HG03521 (cell line): ENCODE measurements around the gene RUNX1.
"Not testable (repeated sequence)": the region's sequence is repeated elsewhere in the genome, so short reads cannot be mapped to it uniquely, and the experiment has no call there.

Experiments
- ATAC-seq: cut with Tn5 transposase; IDR thresholded peaks from one replicate; pipeline ENCODE4 v1.9.1; 2021; ENCODE audit warnings: mild to moderate bottlenecking, moderate library complexity; ENCODE audit not compliant: unreplicated experiment

The RUNX1 gene

DNA sequence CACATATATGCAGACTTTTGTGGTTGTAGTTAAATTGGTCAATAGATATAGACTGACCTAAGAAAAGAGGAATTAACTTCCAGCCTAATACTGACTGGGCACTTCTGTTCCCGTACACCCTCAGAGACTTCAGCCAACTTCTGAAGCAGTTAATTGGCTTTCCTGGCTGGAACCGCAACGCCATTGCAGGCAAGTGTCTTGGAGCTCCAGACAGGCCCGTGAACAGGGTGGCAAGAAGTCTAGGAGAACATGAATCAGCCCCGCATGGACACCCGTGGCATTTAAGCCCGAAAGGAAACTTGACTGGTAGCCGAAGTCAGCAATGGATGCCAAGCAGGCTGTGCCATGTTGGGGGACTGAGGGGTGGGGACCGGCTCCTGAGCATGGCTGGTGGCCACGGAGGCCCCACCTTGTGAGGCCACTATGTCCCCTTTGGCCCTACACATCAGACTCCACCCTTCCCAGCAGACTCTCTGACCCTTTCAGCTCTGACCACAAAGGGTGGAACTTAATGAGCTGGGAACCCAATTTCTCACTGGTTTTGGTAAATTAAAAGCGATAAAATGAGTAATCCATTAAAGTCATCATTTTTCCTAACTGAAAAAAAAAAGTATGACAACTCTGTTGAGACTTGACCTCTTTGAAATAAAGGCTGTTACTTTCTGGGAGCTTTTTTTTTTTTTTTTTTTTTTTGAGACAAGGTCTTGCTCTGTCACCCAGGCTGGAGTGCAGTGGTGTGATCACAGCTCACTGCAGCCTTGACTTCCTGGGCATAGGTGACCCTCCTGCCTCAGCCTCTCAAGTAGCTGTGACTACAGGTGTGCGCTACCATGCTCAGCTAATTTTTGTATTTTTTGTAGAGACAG, 54.1 kb downstream of the RUNX1 start:
- ATAC-seq, result no peak

DNA sequence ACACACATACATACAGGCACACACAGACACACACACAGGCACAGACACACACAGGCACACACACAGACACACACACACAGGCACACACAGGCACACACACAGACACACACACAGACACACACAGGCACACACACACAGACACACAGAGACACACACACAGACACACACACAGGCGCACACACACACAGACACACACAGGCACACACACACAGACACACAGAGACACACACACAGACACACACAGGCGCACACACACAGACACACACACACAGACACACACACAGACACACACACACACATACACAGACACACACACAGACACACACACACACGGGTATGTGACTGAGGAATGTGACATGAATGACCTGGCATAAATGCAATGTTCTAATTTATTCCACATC, 55.6 kb downstream of the RUNX1 start:
- not testable (repeated sequence) for ATAC-seq

DNA sequence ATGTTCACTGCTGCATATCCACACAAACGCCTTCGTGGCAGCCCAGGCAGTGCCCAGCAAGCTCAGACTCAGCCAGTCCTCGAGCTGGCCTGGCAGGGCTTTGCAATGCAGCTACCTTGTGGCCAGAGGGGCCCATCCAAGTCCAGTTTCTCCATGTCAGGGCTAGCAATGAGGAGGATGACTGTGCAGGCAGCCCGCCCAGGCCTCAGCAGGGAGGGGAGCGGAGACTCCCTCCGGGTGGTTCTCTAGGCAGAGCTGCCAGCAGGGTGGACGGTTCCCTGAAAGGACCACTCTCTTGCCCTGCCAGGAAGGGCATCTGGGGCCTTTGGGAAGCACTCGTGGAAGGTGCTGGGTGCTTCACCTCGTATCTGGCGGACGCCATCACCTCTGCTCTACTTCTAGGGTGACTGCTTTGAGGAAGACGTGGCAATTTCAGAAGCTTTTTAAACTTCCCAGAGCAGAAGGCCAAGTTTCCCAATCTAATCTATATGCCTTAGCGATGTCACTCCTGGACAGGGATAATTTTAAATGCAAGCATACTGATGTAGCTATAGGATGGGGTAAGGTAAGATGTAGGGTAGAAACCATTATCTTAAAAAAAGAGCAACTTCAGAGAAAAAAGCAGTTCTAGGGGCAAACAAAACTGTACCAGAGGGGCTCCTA, 56.2 kb downstream of the RUNX1 start:
- ATAC-seq, result no peak

DNA sequence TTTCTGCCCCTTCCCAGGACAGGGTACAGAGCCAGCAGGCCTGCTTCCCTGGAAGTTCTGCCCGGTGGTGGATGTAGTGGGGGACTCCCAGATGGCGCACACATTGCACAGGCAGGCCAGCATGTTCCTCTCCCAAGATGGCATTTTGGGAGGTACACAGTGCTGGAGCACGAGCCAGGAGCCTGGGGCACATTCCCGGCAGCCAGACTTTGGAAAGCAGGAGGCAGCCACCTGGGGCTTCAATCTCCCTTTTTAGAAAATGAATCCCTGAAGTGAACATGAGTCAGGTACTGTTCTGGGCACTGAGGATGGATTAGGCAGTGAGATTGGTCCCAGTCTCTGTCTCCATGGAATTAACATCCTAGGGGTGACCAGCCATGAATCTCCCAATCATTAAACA, 56.9 kb downstream of the RUNX1 start:
- no peak for ATAC-seq

DNA sequence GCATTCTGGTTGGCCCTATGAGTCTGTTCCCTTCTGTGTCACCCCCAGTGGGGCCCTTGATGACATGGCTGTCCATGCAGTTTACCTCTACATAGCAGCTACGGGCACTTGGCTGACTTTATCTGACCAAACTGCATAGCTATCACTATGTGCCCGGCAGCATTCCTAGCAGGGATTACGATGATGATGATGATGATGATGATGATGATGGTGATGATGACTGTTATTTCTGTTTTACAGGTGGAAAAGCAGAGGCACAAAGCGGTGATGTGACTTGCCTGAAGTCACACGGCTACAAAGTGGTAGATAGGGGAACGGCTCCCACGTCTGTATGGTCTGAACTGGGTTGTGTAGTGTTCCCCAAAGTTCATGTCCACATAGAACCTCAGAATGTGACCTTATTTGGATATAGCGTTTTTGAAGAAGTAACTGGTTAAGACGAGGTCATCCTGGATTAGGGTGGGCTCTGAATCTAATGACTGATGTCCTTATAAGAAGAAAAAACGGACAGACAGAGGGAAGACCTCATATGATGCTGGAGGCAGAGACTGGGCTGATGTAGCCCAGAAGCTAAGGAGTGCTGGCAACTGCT, 57.6 kb downstream of the RUNX1 start:
- no peak for ATAC-seq

DNA sequence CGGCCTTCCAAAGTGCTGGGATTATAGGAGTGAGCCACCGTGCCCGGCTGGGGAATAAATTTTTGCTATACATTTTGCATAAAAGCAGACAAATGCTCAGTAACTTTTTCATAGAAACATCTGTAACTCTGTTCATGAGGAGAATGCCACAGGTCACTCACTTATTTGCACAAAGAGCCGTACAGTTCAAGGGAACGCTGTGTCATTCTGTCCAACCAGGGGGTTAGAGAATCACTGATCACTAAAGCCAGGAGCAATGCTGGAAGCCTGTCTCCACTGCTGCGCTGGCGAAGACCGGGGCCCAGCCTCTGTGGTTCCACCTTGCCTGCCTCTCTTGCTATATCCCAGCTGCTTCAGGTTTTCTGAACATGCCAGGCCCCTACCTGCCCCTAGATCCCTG, 58.3 kb downstream of the RUNX1 start:
- no peak for ATAC-seq

DNA sequence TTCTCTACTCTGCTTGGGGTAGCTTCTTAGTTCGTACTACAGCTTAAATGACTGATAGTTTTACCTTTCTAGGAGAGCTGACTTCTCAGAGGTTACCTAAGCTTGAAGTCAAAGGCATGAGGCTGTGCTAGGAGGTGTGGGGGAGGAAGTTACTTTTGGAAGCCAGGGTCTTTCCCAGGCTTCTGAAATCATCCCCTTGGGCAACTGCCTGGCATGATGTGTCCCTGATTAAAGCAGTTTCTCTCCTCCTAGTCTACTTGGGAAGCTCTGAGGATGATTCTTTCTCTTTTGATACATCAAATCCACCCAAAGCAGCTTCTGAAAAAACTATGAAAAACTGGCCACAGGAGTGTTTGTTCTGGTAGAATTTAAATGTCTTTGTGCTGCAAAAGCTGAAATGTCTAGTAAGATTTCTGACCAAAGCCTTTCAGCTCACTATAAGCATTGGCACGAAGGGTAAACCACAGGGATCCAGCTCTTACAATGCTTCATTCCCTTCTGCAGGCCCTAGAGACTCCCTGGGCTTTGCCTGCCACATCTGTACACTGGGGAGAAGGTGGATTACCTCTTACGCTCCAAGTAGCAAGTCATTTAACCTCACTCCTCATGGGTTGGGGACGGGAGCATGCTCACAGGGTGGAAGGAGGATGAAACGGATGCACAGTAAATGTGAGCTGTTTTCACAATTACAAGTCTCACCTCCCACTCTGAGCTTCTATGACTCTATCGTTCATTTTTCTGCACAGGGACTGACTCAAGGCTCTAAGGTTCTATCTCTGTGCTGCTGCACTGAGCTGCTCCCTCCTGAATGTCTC, 59.6 kb downstream of the RUNX1 start:
- no peak for ATAC-seq

DNA sequence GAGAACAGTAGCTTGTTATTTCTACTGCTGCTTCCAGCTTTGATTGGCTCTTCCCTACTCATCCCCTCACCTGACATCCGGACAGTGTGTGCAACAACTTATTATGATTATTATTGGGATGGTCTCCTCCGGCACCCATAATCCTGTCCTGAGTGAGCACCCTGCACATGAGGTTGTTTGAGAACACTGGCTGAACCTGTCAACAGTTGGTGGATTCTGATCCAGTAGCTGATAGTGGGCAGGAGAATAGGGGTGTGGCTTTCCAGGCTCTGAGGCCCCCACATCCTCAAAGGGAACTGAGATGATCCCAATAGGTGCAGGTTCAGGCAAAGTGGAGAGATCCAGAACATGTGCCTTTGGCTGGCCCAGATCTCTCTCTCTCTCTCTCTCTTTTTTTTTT, 60.5 kb downstream of the RUNX1 start:
- no peak for ATAC-seq

DNA sequence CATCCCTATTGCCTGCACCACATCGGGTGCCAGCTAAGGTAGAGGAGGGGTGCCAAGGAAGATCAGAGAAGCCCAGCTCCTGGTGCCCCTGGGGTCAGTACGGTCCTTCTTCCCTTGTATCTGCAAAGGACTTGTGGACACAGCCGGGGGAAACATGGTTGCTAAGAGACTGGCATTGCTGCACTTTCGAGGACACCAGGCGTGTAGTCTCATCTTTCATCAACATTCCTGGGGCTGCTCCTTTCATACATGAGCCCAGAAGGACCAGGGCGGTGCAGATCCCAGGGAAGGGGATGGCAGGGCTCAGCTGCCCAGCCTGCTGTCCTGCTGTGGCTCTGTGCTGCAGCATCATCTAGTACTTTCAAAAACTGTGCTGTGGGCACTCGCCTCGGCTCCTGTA, 61.0 kb downstream of the RUNX1 start:
- no peak for ATAC-seq

DNA sequence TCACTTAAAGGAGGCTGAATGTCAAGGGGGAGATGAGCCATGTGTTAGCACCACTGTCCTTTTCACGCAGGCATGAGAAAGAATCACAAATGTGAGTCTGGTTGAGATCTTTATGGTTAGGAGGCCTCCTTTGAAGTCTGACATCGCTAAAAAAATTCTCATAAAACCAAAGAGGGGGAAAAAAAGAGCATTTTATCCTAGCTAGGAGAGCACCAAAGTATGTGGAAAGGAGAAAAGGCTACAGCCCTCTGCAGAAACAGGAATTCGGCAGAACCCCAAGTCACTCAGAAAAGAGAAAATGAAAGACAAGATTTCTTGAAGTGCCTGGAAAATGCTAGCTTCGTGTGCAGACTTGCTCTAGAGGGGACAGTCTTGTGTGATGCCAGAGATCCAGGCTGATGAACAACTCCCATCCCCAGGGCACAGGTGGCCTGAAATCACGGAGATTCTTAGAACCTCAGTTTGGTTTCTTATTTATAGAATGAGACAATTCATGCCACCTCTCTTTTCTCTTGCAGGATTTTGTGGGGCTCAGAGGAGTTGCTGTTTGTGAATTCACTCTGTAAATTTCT, 61.5 kb downstream of the RUNX1 start:
- ATAC-seq, result peak; percentile 9

DNA sequence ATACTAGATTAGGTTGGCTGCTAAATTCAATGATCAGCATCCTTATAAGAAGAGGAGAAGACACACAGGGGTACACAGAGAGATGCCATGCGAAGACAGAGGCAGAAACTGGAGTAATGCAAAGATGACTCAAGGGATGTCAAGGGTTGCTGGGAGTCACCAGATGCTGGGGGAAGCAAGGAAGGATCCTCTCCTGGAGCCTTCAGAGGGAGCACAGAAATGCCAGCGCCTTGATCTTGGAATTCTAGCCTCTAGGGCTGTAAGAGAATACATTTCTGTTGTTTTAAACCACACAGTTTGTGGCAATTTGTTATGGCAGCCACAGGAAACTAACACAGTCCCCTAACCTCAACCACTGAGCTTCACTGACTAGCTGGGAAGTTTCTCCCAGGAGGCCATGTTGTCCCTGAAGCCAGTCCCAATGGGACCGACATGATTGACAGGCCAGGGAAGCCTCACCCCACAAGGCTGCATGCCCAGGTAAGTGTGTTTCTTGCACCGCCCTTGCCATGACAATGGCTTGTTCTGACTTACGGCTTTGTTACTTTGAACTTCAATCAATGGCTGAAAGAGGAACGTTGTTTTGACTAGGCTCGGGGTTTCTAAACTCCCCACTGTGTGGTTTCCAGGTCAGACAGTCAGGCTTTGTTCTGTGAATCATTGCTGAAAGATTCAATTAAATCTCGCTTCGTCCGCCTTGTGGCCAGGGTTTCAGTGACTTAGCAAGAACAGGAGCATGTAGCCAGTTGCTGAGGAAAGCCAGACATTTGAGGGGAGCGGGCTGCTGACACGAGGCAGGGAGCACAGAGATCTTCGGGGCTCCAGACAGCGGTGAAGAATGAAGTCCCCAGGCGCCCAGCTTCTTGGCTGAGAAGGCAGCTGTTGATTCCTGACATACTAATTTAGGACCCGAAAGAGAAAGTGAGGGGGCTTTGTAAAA, 62.3 kb downstream of the RUNX1 start:
- peak; percentile 66 for ATAC-seq

DNA sequence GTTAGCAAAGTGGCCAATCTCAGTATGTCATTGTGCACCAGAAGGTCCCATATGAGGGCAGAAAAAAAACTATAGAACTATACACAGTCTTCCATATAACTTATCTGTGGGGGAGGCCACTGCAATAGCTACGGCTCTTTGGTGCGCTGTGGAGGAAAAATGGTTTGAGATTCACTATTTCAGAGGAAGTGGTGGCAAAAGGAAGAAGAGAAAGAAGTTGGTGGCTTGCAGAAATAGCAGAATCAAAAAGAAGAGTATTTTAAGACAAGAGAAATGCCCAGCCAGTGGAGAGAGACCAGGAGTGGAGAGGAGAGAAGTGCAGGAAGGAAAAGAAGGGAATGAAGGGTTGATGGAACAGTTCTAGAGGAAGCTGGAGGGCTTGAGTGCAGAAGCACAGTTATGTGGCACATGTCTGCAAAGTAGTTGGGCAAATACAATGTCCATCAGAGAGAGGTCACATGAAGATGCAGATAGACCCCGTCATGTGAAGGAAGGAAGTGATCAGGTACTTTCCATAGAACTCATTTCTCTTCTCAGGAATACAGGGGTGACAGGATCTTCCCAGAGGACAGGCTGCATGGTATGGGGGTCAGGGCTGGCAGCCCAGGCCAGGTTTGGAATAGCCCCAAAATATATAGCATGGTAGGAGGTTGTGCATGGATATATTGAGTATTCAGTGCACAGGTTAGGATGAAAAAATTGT, 64.6 kb downstream of the RUNX1 start:
- ATAC-seq, result no peak

DNA sequence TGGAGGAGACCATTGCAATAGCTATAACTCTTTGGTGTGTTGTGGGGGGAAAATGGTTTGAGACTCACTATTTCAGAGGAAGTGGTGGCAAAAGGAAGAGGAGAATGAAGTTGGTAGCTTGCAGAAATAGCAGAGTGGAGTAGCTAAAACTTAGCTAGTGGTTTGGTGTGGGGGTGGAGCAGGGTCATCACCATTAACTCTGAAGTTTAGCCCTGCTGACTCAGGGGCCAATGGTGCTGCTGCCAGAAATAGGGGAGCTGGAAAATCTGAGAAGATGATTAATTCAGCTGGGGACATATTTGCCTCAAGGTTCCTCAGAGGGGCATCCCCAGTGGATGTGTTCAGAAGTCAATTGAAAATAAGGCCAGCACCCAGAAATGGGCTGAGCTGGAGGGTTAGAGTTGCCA, 65.4 kb downstream of the RUNX1 start:
- no peak for ATAC-seq

DNA sequence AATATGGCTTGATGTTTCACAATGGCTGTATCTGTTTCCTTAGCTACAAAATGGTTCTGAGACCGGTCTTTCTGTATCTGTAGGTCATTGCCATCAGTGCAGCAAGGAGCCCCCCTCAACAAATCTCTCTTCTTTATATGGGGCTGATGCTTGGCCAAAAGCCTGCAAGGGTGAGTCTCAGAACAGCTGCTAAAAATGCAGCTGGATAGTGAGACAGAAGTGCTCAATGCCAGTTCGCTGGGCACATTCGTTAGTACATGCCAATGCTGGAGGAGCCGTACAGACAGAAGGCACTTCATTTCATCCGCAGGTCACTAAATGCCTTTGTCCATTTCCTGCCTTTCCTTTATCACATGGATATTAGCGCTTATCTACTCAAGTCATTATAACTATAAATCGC, 67.3 kb downstream of the RUNX1 start:
- no peak for ATAC-seq

DNA sequence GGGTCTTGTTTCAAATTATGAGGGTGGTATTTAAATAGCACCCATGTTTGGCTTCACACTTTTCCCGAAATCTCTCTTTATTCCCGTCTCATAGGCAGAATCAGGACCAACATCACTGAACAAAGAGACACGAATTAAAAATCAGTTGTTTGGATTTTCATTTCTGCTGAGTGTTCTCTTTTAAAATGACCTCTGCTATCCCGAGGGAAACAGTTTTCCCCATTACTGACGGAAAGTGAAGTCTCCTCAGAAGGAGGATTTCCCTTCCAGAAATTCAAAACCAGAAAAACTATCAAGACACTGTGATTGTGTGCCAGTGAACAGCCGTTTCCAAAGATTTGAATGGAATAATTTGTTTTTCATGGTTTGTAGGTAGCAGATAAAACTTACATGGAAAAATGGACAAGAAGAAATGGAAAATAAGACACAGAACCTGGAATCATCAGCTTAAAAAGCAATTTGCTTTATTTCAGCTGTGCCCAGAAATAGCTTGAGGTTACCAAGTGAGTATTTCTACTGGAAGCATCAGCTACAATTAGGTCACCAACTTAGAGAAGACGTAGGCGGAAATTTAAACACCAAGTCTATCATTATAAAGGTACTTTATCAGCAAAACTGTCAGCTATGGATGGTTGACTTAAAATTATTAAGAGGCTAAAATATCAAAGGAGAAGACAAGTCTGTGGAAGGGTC, 68.5 kb downstream of the RUNX1 start:
- no peak for ATAC-seq

DNA sequence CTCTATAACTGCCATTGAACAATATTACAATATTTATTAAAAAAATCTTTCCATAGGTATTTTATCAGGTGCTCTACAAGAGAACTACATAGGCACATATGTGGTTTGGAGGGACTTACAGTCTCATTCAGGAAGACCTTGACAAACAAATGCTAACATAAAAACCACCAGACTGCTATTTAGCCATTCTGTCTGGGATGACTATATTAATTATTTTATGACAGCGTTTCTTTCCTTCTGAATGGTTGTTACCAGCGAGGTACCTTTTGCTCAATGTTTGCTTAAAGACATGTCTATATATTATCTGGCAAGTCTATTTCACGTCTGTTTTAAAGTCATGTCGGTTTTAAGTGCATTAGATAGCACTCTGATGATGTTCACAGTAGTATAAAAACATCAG, 69.7 kb downstream of the RUNX1 start:
- ATAC-seq, result no peak

DNA sequence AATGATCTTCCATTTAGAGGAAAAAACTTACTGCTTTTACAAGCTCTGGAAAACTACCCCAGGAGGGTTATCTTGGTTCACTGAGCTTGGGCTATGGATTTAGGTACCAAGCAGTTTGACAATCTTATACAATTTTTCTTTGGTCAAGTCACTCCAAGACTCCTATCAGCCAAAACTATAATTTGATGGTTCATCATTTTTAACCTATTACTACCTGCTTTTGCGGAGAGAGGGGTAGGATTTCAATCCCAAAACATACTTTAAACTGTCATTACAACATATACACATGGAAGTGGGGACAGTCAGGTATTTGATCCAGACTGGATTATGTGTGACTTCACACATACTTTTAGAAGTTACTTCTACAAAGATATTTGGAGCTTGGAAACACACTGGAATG, 71.8 kb downstream of the RUNX1 start:
- no peak for ATAC-seq

DNA sequence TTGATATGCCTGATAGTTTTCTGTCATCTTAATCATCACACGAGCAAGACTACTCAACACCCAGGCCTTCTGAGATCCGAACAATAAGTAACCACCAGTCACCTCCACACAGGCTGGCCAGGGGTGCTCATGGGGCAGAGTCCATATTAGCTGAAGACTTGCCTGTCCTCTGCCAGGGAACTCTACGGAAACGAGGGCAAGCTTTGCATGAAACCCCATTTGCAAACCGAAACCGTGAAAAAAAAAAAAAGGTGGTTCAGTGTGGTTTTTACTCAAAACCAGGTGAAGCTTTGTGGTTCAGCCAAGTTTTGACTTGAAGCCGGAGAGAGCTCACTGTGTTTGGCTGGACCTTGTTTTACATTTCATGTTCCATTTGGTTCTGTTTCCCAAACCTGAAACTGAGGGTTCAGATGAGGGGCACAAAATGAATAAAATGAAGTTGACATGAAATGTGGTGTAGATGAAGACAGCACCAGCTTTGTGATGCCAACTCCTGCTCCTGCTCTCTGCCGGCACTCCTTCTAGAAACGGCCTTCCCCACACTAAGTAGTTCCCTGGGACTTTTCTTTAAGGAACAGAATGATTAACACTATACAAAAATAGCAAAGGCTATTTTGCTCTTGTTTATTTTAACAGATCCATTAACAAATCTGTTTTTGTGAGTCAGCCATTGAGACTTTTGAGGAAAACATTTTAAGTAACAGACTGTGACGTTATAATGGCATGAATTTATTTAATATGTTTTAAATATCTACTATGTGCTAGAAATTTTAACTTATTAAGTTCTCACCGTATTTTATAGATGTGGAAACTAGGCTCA, 74.7 kb downstream of the RUNX1 start:
- ATAC-seq, result peak; percentile 77
